ENCODE data around the gene CERKL. TPM values are rescaled to one million over a fixed set of nuclear protein-coding genes. Genes with fewer than 3 reads are reported as not detected.

CERKL gene
- total RNA-seq, 4 donors from 2014 or later: not detected

- TF ChIP-seq, protein P1, sequence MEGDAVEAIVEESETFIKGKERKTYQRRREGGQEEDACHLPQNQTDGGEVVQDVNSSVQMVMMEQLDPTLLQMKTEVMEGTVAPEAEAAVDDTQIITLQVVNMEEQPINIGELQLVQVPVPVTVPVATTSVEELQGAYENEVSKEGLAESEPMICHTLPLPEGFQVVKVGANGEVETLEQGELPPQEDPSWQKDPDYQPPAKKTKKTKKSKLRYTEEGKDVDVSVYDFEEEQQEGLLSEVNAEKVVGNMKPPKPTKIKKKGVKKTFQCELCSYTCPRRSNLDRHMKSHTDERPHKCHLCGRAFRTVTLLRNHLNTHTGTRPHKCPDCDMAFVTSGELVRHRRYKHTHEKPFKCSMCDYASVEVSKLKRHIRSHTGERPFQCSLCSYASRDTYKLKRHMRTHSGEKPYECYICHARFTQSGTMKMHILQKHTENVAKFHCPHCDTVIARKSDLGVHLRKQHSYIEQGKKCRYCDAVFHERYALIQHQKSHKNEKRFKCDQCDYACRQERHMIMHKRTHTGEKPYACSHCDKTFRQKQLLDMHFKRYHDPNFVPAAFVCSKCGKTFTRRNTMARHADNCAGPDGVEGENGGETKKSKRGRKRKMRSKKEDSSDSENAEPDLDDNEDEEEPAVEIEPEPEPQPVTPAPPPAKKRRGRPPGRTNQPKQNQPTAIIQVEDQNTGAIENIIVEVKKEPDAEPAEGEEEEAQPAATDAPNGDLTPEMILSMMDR (IDR thresholded peaks at IDR 0.05; ENCODE audit: low read depth): no peak
Measured at GRCh38 chr2:181621779-181622490, 35.0 kb downstream of the CERKL start.

DNA sequence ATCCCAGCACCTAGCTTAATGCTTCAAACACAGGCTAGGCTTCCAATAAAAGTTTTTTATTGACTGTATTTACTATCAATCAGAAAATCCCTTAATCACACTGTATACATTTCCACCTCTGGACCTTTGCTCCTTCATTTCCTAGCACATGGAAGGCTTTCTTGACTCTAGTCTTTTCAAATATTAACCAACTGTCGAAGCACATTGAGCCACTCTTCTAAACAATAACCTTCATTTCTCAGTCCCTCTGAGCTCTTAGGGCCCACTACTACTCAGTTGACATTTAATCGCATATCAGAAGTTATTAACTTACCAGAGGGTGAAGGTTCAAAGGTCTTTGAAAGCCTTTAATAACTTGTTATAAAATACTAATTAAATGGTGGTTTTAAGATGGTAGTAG is 37.4 kb downstream of the CERKL start:
- TF ChIP-seq, protein P1 (IDR thresholded peaks at IDR 0.05; ENCODE audit: low read depth): no peak

GRCh38 chr2:181616715-181617114 is 40.2 kb downstream of the CERKL start:
- TF ChIP-seq, protein P1 (IDR thresholded peaks at IDR 0.05; ENCODE audit: low read depth): no peak

DNA sequence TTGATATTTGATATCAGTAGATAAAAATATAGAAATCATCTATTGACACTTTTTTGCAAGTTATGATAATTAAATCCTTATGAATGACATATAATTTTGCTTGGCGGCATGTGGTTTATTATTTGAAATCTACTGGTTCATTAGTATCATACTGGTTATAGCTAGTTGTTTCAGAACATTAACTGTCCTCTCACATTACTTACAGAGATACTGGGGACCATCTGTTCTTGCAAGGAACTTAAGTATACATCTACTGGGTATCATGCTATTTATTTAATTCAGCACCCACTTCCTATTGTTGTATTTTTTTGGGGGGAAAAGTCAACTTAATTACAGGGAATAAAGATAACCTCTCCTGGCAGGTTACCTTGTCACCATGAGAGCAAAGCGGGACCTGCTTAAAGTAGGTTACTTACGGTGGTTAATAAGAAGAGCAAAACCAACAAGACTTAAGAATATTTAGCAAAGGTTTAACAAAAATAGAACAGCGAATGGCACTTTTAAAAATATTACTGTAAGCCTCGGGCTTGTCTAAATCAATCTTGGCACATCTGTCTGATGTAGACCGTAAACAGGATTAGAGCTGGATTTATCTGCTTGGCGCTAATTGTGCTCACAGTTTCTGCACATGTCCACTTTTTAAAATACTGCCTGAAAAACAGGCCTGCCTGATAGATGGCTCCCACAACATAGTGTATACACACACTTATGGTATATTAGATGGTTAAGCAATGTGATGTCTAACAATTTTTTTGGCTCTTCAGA is 41.8 kb downstream of the CERKL start:
- TF ChIP-seq, protein P1 (IDR thresholded peaks at IDR 0.05; ENCODE audit: low read depth): no peak

GRCh38 chr2:181613241-181613640 is 43.7 kb downstream of the CERKL start:
- TF ChIP-seq, protein P1 (IDR thresholded peaks at IDR 0.05; ENCODE audit: low read depth): no peak

DNA sequence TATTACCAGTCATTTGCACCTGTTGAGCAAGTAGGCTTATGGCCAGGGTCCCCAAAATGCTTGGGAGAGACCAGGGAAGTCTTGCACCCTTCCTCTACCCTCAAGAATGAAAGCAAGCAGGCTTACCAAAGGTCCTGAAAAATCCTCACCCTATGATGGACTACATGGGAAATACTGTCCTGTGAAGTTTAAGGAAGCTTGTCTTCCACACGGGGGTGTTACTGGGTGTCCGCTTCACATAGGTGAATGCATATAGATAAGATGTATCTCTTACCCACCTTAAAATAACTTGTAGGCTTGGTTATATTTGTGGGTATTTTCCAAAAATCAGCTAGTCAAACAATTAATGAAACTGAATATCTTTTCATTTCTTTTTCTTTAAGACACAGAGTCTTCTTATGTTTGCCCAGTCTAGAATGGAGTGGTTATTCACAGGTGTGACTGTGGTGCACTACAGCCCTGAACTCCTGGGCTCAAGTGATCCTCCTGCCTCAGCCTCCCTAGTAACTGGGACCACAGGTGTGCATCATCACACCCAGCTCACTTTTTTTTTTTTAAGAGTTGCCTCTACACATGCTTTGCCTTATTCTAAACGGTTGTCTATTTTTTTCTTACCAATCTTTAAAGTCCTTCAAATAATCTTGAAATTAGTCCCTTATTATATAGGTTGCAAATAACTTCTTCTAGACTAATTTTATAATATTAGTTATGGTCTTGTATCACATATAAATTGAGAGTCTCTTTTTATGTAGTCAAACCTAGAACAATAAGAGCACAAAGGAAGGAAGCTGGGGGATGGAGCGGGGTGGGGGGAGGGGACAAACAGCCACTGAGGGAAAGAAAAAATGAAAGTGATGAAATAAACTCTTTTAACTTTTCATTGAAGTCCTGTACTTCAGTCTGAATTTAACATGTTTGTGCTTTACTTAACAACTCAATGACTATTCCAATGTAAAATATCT is 49.0 kb downstream of the CERKL start:
- TF ChIP-seq, protein P1 (IDR thresholded peaks at IDR 0.05; ENCODE audit: low read depth): no peak
